MM.1S (cell line): ENCODE data around the gene HELZ.

Experiments used
- CTCF ChIP-seq: fragments of 300-600 bp; sonication (generic); IDR thresholded peaks from 2 replicates; pipeline ENCODE4 v1.5.1; 2016; ENCODE audit warnings: antibody characterized with exemption, low read length, mixed read lengths
- EZH2 ChIP-seq: fragments of 300-600 bp; sonication (generic); optimal IDR thresholded peaks from 2 replicates; pipeline ENCODE3; 2017; ENCODE audit warnings: low read depth, mild to moderate bottlenecking, antibody characterized with exemption, low read length, mixed read lengths
- EZH2phosphoT487 ChIP-seq: fragments of 300-600 bp; sonication (generic); IDR thresholded peaks from 2 replicates; pipeline ENCODE4 v1.6.1; 2018; ENCODE audit warnings: antibody characterized with exemption, low read length

GRCh38 chr17:67258821-67259468 is 13.9 kb upstream of the HELZ start:
- no peak for TF ChIP-seq CTCF
- no peak for TF ChIP-seq EZH2phosphoT487
- no peak for TF ChIP-seq EZH2
